HG03095 (cell line): ENCODE data around the gene TFEB.

ENCODE experiments used
- ATAC-seq: cut with Tn5 transposase; IDR thresholded peaks from one replicate; pipeline ENCODE4 v1.9.1; 2021; ENCODE audit warnings: moderate library complexity; ENCODE audit not compliant: unreplicated experiment

The TFEB gene

DNA sequence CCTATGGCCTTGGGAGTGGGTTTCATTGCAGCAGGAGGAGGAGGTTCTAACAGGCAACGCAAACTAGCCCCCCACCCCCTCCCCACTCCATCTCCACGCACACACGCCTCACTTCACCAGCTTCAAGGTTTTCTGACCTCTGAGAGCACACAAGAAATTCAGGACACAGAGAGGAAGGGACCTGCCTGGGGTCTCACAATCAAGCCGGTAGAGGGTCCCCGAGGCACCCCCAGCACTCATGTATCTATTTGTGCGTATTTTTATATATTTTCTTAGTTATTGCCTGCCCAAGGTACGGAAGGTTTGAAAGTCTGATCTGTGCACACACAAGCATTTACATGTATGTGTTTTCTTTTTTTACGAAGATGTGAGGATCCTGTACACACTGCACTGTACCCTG lies 80.2 kb downstream of the TFEB start:
- no peak for ATAC-seq

DNA sequence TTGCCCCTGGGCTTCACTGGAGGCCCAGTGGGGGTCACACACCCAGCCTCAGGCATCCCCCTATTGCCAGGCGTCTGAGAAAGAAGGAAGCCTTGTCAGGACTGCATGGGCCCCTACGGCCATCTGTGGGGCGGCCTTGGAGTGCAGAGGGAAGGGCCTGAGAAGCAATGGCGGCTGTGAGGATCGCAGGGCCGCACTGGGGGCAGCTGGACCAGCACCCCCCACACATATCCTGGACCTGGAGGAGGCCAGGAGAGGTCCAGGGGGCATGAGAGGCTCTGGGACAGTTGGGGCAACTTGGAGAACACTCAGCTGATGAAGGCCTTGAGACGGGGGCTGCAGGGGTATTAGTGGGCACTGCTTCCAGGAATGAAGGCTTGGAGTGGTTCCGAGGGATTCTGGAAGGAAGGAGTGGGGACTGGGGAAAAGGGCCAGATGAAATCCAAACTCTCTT lies 80.7 kb downstream of the TFEB start:
- no peak for ATAC-seq

GRCh38 chr6:41654151-41654697 lies 81.2 kb downstream of the TFEB start:
- ATAC-seq = no peak

- no peak for ATAC-seq
Measured at GRCh38 chr6:41653691-41654090, 81.7 kb downstream of the TFEB start.

DNA sequence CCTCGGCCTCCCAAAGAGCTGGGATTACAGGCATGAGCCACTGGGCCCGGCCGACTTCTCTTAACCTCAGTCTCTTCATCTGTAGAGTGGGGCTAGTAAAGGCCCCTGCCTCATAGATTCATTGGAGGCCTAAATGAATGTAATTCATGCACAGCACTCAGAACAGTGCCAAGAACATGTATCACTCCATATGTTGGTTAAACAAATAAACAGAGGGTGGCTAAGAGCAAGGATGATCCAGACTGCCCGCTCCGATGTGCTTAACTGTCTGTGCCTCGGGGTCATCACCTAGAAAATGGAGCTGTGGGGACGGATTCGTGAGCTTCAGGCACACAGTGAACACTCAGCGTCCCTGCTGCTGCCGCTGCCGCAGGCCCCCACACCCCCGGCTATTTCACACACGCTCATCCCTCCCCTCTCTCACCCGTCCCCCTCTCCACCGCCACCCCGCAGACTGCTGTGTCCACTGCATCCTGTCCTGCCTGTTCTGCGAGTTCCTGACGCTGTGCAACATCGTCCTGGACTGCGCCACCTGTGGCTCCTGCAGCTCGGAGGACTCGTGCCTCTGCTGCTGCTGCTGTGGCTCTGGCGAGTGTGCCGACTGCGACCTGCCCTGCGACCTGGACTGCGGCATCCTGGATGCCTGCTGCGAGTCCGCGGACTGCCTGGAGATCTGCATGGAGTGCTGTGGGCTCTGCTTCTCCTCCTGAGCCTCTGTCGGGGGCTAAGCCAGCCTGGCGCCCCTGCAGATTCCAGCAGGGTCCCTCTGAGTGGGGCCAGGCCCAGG lies 82.3 kb downstream of the TFEB start:
- ATAC-seq = no peak

GRCh38 chr6:41651962-41652657 lies 83.3 kb downstream of the TFEB start:
- ATAC-seq = no peak

DNA sequence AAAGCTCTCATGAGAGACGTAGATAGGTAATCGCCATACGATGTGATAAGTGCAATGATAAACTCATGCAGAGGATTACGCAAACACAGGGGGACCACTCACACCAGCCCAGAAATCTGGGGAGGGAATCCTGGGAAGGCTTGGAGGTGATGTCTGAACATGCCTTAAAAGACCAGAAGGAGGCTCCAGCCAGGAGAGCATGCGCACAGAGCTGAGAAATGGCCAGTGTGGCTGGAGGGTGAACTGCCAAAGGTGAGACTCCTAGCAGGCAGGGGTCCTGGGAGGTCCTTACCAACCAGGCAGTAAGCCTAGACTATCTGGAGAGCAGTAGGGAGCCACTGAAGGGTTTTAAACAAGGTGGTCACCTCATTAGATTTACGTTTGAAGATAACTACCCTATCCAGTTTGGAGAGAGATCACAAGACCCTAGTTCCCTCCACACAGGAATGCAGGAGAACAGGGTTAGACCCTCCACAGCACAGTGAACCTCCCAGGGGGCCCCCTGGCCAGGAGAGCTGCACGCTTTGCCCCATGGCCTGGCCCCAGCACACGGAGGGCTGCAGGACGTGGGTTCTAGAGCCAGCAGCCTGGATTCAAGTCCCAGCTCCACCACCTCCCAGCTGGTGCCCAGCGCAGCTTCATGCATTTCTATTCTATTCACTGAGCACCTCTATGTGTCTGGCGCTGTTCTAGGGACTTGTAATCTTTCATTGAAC lies 84.0 kb downstream of the TFEB start:
- ATAC-seq = no peak

DNA sequence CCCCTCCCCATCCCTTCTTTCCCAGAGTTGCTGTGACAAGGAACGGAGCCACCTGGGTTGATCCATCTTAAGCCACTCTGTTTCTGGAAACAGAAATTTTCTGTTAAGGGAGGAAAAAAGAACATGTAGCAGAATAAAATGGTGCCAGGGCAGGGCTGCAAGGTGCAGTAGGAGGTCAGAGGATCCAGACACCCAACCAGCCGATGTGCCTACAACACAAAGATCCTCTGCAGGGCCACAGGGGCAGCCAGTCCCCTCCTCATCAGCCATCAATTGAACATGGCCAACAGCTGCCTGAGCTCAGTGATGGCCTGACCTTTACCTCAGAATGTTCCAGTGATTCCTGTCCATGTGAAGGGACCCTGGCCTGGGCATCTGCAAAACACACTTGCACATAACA lies 85.3 kb downstream of the TFEB start:
- ATAC-seq = no peak

GRCh38 chr6:41649596-41649995 lies 85.8 kb downstream of the TFEB start:
- no peak for ATAC-seq

DNA sequence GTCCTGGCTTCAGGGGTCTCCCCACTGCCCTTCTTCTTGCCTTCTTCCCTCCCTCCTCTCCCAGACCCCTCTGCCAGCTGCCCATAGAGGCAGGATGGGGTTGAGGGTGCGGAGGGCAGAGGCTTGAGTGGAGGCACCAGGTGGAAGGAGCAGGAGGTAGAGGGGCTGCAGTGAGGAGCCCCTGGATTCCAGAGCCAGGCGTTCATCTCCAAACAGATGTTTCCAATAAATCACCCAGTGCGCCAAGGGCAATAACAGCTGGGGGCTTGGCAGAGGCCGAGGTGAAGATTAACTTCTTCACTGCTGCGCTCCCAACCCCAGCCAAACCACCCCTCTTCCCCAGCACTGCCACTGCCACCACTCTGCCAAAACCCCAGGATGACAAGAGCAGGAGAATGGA lies 86.5 kb downstream of the TFEB start:
- no peak for ATAC-seq

GRCh38 chr6:41648070-41648585 lies 87.3 kb downstream of the TFEB start:
- ATAC-seq = no peak

DNA sequence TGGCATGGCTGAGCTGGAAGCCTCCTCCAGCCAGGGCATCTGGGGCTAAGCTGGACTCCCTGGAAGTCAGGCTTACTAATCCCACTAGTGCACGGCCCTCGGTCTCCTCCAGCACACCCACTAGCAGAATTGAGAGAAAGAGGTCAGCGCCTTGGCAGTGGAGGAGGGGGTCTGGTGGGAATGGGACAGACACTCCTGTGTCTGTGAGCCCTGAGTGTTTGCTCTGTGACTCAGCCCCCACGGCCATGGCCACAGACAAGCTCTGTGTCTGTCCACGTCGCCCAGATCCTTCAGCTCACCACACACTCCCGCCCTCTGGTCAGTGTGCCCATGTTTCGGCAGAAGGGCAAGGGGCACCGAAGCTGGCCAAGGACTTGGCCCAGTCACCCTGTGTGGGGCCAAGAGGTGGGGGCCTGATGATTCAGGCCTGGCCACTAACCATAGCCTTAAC lies 88.3 kb downstream of the TFEB start:
- no peak for ATAC-seq

GRCh38 chr6:41646026-41646795 lies 89.2 kb downstream of the TFEB start:
- no peak for ATAC-seq

DNA sequence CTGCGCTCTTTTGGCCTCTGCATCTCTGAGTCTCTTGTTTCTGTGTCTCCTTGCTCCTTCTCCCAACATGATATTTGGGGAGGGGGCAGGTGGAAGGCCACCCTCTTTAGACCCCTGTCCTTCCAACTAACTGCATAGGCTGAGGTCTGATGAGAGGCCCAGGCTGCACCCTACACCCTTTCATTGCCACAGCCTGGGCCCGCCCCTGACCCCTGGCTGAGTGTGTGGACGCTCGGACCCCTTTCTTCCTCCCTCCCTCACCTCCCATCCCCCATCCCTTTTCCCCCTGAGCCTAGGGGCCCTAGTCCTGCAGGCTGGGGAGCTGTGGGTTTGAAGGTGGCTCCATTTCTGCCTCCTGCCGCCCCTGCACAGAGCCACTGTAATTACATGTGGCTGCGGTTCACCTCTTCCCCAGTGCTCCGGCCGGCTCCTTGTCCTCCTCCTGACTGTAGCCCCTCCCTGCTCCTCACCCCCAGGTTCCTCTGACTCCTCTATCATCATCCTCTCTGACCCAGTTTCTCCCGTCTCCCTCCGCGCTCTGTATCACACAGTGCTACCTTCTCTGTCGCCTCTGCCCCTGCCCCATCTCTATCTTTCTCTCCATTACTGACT lies 90.3 kb downstream of the TFEB start:
- no peak for ATAC-seq

- no peak for ATAC-seq
Measured at GRCh38 chr6:41644297-41644879, 91.0 kb downstream of the TFEB start.

GRCh38 chr6:41643899-41644269 lies 91.5 kb downstream of the TFEB start:
- ATAC-seq = no peak

DNA sequence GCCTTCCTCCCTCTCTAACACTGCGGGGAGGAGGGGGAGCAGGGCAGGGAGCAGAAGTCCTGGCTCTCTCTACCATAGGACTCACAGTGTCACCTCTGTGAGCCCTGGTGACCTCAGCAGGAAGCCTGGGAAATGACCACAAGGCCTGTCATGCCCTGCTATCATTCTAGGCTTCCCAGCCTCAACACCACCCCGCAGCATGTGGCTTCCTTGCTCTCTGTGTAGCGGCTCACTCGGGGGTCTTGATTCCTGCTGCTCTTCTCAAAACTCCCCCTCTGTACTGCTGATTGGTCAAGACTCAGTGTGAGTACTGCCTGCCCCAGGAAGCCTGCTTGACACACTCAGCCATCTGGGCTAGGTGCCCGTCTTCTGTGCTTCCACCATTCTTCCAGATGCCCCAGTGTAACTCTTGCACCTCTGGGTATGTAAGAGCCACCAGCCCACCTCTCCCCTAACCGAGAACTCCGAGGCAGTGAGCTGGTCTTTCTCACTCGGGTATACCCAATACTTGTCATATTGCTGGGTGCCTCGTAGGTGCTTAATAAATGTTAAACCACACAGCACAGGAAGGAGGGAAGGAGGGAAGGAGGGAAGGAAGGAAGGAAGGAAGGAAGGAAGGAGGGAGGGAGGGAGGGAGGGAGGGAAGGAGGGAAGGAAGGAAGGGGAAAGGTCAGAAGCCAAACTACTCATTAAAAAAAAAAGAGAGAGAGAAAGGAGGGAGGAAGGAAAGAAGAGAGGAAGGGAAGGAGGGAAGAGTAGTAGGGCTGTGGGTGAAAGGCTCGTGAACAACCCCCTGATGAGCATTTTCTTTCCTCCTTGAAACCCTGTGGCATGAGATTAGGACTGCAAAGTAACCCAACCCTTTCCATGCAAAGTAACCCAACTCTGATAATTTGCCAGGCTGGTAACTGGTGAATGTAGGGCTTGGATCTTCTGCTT lies 92.2 kb downstream of the TFEB start:
- ATAC-seq = no peak

DNA sequence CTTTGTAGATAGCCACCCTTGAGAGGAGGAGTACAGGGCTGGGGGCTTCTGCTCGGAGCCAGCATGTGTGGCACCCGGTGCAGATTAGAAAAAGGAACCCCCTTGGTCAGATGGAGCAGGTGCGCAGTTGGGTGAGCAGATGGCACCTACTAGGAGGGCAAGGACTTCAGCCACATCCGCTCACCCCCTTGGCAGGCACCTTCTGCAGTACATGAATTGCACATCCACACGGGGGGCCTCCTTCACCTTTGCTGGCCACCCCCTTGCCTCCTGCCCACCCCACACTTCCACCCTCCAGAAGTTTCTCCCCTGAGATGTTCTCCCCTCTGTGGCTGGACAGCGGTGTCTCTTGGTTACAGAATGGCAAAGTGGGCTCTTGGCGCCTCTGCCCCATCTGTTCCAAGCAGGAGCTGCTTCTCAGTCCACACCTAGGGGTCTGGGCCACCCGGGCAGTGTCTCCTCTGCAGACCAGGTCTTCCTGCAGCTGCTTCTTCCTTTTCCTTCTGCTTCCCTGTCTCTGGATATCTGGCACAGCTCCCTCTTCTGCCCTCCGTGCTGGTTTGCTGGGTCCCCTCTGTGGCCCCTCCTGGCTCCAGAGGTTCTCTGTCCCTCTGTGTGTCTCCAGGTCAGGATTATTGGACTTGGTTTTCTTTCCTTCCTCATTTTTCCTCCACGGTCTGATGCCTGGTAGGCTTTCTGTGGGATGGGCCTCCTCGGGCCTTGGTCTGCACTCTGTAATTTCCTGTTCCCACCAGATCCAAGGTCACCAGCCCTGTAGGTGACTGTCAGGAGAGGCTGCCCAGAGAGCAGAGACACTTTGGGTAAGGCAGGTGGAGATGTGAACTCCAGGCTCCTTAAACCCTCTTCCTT lies 93.1 kb downstream of the TFEB start:
- no peak for ATAC-seq
